ENCODE data around the gene ERCC1.

GRCh38 chr19:45468159-45468651 is 44.5 kb upstream of the ERCC1 start:
- no peak for TF ChIP-seq CTCF (IDR thresholded peaks at IDR 0.05)
- TF ChIP-seq POLR2A (IDR thresholded peaks at IDR 0.05), result no peak
- TF ChIP-seq EP300 (IDR thresholded peaks at IDR 0.05), result no peak
